ENCODE measurements around the gene OBSCN. TPM values are rescaled to one million over a fixed set of nuclear protein-coding genes. Genes with fewer than 3 reads are reported as not detected.
A peak's percentile ranks its signal among the peaks of the same experiment; 100 is the strongest.

The OBSCN gene
- total RNA-seq, 1 donor from 2014 or later, result 5.1 TPM

GRCh38 chr1:228305721-228306152 lies 97.9 kb downstream of the OBSCN start:
- peaks cover 14% of the 10 kb centered on the region for H3K9me3 ChIP-seq (ENCODE audit: low read depth)
- no peak overlapping the region for H3K9ac ChIP-seq
- Mint-ChIP-seq H3K36me3 (peaks cover 35% of the 10 kb centered on the region), H3K27ac (no peak overlapping the region), H3K4me1 (no peaks in the 10 kb centered on the region), H3K4me3 (no peak overlapping the region), H3K9me3 (peaks cover 30% of the 10 kb centered on the region), H3K27me3 (ENCODE audit: insufficient read depth, low read depth) (peaks cover 5% of the 10 kb centered on the region)
- TF ChIP-seq EZH2phosphoT487 (IDR thresholded peaks at IDR 0.05) (no peak), EZH2 (IDR thresholded peaks at IDR 0.05) (no peak), CTCF (IDR thresholded peaks at IDR 0.05) (no peak)
- H3K79me2 ChIP-seq (ENCODE audit: low read depth), result no peaks in the 10 kb centered on the region
- no peak overlapping the region for H3K27ac ChIP-seq
- H2AFZ ChIP-seq (replicated peaks), result no peak overlapping the region
- DNase-seq (ENCODE audit: low spot score), result no peak
- peaks cover 6% of the 10 kb centered on the region for H3K36me3 ChIP-seq
- H4K20me1 ChIP-seq (ENCODE audit: low read depth), result no peaks in the 10 kb centered on the region
- H3F3A ChIP-seq (ENCODE audit: low read depth), result no peaks in the 10 kb centered on the region
- H3K4me2 ChIP-seq, result no peak overlapping the region
- no peaks in the 10 kb centered on the region for H3K27me3 ChIP-seq
- H3K4me1 ChIP-seq, result no peaks in the 10 kb centered on the region
- no peak overlapping the region for H3K4me3 ChIP-seq

- TF ChIP-seq CTCF (IDR thresholded peaks at IDR 0.05) (no peak), EZH2phosphoT487 (IDR thresholded peaks at IDR 0.05) (no peak), EZH2 (IDR thresholded peaks at IDR 0.05) (no peak)
- H3K27ac ChIP-seq, result no peak overlapping the region
- H3K36me3 Mint-ChIP-seq, result peaks cover 29% of the 10 kb centered on the region
Measured at GRCh38 chr1:228306275-228307217, 98.7 kb downstream of the OBSCN start.

GRCh38 chr1:228307218-228308023 lies 99.6 kb downstream of the OBSCN start:
- Histone ChIP-seq H4K20me1 (ENCODE audit: low read depth) (no peaks in the 10 kb centered on the region), H3K4me1 (no peaks in the 10 kb centered on the region), H3F3A (ENCODE audit: low read depth) (no peaks in the 10 kb centered on the region), H3K9me3 (ENCODE audit: low read depth) (peaks cover 2% of the 10 kb centered on the region), H3K4me3 (no peak overlapping the region), H3K27me3 (no peaks in the 10 kb centered on the region), H2AFZ (replicated peaks) (no peak overlapping the region), H3K27ac (no peak overlapping the region), H3K36me3 (no peaks in the 10 kb centered on the region), H3K79me2 (ENCODE audit: low read depth) (no peaks in the 10 kb centered on the region), H3K9ac (no peak overlapping the region), H3K4me2 (no peak overlapping the region)
- Mint-ChIP-seq H3K36me3 (peaks cover 20% of the 10 kb centered on the region), H3K4me1 (no peaks in the 10 kb centered on the region), H3K4me3 (no peak overlapping the region), H3K9me3 (peaks cover 15% of the 10 kb centered on the region), H3K27ac (peak overlapping the region; percentile 46), H3K27me3 (ENCODE audit: insufficient read depth, low read depth) (peaks cover 7% of the 10 kb centered on the region)
- DNase-seq (ENCODE audit: low spot score), result no peak
- no peak for TF ChIP-seq EZH2 (IDR thresholded peaks at IDR 0.05)

More at GRCh38 chr1:228306275-228307217, 98.7 kb downstream of the OBSCN start:
- no peaks in the 10 kb centered on the region for H3K4me1 ChIP-seq
- no peak overlapping the region for H3K27ac Mint-ChIP-seq
- H4K20me1 ChIP-seq (ENCODE audit: low read depth), result no peaks in the 10 kb centered on the region
- DNase-seq (ENCODE audit: low spot score), result no peak
- peaks cover 6% of the 10 kb centered on the region for H3K36me3 ChIP-seq
- no peak overlapping the region for H3K4me2 ChIP-seq
- no peak overlapping the region for H2AFZ ChIP-seq (replicated peaks)
- no peak overlapping the region for H3K4me3 ChIP-seq
- H3K4me3 Mint-ChIP-seq, result no peak overlapping the region
- H3K9ac ChIP-seq, result no peak overlapping the region
- H3K27me3 Mint-ChIP-seq (ENCODE audit: insufficient read depth, low read depth), result peaks cover 5% of the 10 kb centered on the region
- H3K79me2 ChIP-seq (ENCODE audit: low read depth), result no peaks in the 10 kb centered on the region
- H3K9me3 ChIP-seq (ENCODE audit: low read depth), result peaks cover 10% of the 10 kb centered on the region
- peaks cover 24% of the 10 kb centered on the region for H3K9me3 Mint-ChIP-seq
- no peaks in the 10 kb centered on the region for H3K27me3 ChIP-seq
- no peaks in the 10 kb centered on the region for H3F3A ChIP-seq (ENCODE audit: low read depth)
- H3K4me1 Mint-ChIP-seq, result no peaks in the 10 kb centered on the region
